RWPE2 (cell line): ENCODE data around the gene RASL11B.
A peak's percentile ranks its signal among the peaks of the same experiment; 100 is the strongest.

ENCODE experiments used
- ATAC-seq: fragments of 200-7000 bp; cut with Tn5 transposase; 3 replicates; pipeline ENCODE4 v1.9.1; 2021; ENCODE audit warnings: low read depth
- DNase-seq: peaks from one replicate; pipeline ENCODE4 v3.0.0-alpha.2; 2020; ENCODE audit warnings: low spot score
- H3K27ac ChIP-seq: fragments of 450-650 bp; 2 replicates; pipeline ENCODE4 v1.5.1; 2017; ENCODE audit warnings: mild to moderate bottlenecking; ENCODE audit not compliant: poor library complexity, severe bottlenecking
- H3K27me3 ChIP-seq: fragments of 250-450 bp; sonication (Bioruptor Pico); 2 replicates; pipeline ENCODE4 v1.5.1; 2021; ENCODE audit warnings: mild to moderate bottlenecking, moderate library complexity; ENCODE audit not compliant: insufficient read depth, poor library complexity, severe bottlenecking
- H3K36me3 ChIP-seq: fragments of 250-450 bp; sonication (Bioruptor Pico); 2 replicates; pipeline ENCODE4 v1.5.1; 2020; ENCODE audit warnings: low read depth, mild to moderate bottlenecking, moderate library complexity
- H3K4me1 ChIP-seq: fragments of 250-450 bp; sonication (Bioruptor Pico); 2 replicates; pipeline ENCODE4 v1.5.1; 2021; ENCODE audit warnings: mild to moderate bottlenecking, moderate library complexity; ENCODE audit not compliant: insufficient read depth, poor library complexity, severe bottlenecking
- H3K4me3 ChIP-seq: fragments of 250-450 bp; sonication (Bioruptor Pico); 2 replicates; pipeline ENCODE4 v1.5.1; 2021; ENCODE audit warnings: mild to moderate bottlenecking, moderate library complexity; ENCODE audit not compliant: severe bottlenecking
- H3K9me3 ChIP-seq: fragments of 250-450 bp; sonication (Bioruptor Pico); 2 replicates; pipeline ENCODE4 v1.5.1; 2021; ENCODE audit warnings: mild to moderate bottlenecking, moderate library complexity; ENCODE audit not compliant: severe bottlenecking
- TF ChIP-seq, protein P1 (sequence below): fragments of 450-650 bp; IDR thresholded peaks from one replicate; pipeline ENCODE4 v1.5.1; 2017; ENCODE audit warnings: mild to moderate bottlenecking, moderate library complexity; ENCODE audit not compliant: poor library complexity, severe bottlenecking

RASL11B gene, protein sequence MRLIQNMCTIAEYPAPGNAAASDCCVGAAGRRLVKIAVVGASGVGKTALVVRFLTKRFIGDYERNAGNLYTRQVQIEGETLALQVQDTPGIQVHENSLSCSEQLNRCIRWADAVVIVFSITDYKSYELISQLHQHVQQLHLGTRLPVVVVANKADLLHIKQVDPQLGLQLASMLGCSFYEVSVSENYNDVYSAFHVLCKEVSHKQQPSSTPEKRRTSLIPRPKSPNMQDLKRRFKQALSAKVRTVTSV

DNA sequence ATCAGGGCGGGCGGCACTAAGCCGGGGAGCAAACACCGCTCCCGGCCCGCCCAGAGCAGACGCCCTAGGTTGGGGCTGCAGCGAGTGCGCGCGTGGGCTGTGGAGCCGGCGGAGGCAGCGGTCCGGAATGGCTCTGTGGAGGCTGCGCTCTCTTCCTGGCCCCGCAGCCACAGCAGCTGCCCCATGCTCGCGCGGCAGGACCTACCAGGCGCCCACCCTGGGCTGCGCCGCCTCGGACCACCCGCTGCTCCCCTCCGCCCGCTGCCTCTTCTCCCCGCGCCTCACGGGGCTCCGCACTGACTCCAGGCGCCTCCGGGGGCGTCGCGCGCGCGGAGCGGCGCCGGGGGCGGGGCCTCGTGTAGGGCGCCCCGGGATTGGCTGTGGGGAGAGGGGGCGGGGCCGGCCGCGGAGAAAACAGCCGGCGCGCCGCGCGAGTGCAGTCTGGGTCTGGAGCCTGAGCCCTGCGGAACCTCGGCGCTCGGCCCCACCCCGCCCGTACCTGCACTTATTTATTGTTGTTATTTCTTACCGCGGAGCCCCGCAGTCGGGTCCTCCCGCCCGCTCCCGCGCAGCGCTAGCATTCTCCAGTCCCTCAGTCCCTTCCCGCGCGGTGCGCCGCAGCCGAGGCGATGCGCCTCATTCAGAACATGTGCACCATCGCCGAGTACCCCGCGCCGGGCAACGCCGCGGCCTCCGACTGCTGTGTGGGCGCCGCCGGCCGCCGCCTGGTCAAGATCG, at the start of gene RASL11B:
Gene RASL11B, plus strand, starts transcription at position 439 of the 738 bp plus-strand sequence. Its CDS starts 191 bp downstream, at position 630.
- Histone ChIP-seq H3K9me3 (no peaks in the 10 kb centered on the region), H3K4me3 (peak within 1 kb of the TSS; percentile 47)

DNA sequence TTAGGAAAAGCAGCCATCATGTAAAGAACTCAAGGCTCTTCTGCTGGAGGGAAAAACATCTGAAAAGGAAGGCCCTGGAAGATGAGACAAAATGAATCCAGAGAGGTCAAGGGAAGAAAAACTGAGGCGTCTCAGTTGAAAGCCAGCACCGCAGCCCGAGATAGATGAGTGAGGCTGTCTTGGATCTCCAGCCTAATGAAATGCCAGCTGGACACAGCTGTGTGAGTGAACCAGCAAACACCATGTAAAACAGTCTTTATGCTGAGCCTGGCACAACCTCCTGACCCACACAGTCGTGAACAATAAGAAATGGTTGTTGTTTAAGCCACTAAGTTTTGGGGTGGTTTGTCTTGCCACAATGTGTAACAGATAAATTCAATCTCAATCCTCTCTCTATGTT, 48.6 kb upstream of the RASL11B start:
- no peak for ATAC-seq
- Histone ChIP-seq H3K27ac (no peak overlapping the region), H3K9me3 (no peaks in the 10 kb centered on the region), H3K27me3 (no peaks in the 10 kb centered on the region), H3K36me3 (no peaks in the 10 kb centered on the region), H3K4me3 (no peak overlapping the region), H3K4me1 (no peaks in the 10 kb centered on the region)
- no peak for DNase-seq
- TF ChIP-seq, protein P1, sequence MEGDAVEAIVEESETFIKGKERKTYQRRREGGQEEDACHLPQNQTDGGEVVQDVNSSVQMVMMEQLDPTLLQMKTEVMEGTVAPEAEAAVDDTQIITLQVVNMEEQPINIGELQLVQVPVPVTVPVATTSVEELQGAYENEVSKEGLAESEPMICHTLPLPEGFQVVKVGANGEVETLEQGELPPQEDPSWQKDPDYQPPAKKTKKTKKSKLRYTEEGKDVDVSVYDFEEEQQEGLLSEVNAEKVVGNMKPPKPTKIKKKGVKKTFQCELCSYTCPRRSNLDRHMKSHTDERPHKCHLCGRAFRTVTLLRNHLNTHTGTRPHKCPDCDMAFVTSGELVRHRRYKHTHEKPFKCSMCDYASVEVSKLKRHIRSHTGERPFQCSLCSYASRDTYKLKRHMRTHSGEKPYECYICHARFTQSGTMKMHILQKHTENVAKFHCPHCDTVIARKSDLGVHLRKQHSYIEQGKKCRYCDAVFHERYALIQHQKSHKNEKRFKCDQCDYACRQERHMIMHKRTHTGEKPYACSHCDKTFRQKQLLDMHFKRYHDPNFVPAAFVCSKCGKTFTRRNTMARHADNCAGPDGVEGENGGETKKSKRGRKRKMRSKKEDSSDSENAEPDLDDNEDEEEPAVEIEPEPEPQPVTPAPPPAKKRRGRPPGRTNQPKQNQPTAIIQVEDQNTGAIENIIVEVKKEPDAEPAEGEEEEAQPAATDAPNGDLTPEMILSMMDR, result no peak

More for the DNA sequence above, at the start of gene RASL11B:
- H3K36me3 ChIP-seq, result peaks cover 4% of the 10 kb centered on the region; the same call in 1 of the 2 replicates
- H3K4me1 ChIP-seq, result peaks cover 4% of the 10 kb centered on the region
- DNase-seq (peak; percentile 68), ATAC-seq (peak; percentile 97)
- TF ChIP-seq, protein P1, result peak; percentile 26
- H3K27me3 ChIP-seq, result no peaks in the 10 kb centered on the region
- H3K27ac ChIP-seq, result no peak within 1 kb of the TSS

GRCh38 chr4:52822583-52822971, 39.5 kb upstream of the RASL11B start:
- H3K4me1 ChIP-seq, result peaks cover 19% of the 10 kb centered on the region
- no peaks in the 10 kb centered on the region for H3K9me3 ChIP-seq
- no peaks in the 10 kb centered on the region for H3K27me3 ChIP-seq
- peak; percentile 20 for ATAC-seq
- no peak overlapping the region for H3K4me3 ChIP-seq
- no peaks in the 10 kb centered on the region for H3K36me3 ChIP-seq
- no peak for DNase-seq
- peak overlapping the region; percentile 95 for H3K27ac ChIP-seq
- TF ChIP-seq, protein P1, result no peak

DNA sequence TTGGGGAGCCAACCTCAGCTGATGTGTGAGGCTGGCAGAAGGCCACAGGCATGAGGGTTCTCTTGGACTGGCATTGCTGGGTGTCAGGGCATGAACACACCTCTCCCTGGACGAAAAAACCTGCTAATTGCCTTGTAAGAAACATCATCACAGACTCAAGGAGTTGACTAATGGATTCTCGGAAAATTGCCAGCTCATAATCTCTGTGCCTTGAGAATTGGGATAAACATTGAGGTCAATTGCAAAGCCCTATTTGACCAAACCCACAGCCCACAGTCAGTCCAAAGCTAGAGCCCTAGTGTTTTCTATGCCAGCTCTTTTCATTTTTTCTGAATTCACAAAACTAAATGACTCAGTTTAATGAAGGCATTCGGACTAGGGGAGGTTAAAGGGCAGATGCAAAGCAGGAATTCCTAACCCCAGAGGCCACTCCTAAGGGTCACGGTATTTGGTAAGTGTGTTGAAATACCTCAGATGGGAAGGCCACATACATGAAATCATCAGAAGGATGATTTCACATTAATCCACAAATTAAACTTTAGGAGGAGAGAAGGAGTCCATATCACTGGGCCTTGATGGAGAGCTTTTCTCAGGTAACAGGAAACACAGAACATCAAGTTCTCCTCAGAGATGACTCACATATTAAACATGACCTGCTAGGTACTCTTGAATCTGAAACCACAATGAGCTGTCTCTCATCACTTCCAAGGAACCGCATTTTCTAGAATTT, 39.0 kb upstream of the RASL11B start:
- no peak for DNase-seq

More for the DNA sequence above, 39.0 kb upstream of the RASL11B start:
- Histone ChIP-seq H3K4me1 (peaks cover 19% of the 10 kb centered on the region), H3K36me3 (no peaks in the 10 kb centered on the region), H3K4me3 (no peak overlapping the region), H3K9me3 (no peaks in the 10 kb centered on the region), H3K27me3 (no peaks in the 10 kb centered on the region), H3K27ac (peak overlapping the region; percentile 95)
- peak; percentile 95 for ATAC-seq
- TF ChIP-seq, protein P1, result no peak
